Endothelial cell of umbilical vein (primary cell): ENCODE results near the gene MS4A10. TPM values are rescaled to one million over a fixed set of nuclear protein-coding genes. Genes with fewer than 3 reads are reported as not detected.

ENCODE experiments used
- BruUV-seq: library from RNA; stranded (reverse); fragments of 400-500 nt; replicated peaks from 2 replicates; lab custom pipeline; 2021; lab: Mats Ljungman, UMichigan
- CTCF ChIA-PET: fragments of 300-600, 350-600 bp; sonication (Branson Sonifier 250); formaldehyde crosslinking; loops from one replicate; lab custom pipeline; 2021; ENCODE audit warnings: antibody characterized with exemption, inconsistent platforms; lab: Charles Lee
- POLR2A ChIA-PET: fragments of 300-600, 350-600 bp; sonication (Branson Sonifier 250); formaldehyde crosslinking; loops from one replicate; lab custom pipeline; 2021; ENCODE audit warnings: antibody characterized with exemption, inconsistent platforms; lab: Charles Lee
- DNase-seq: peaks from one replicate; pipeline ENCODE4 v3.0.0-alpha.2; 2011; ENCODE audit warnings: low read depth, low spot score
- FAIRE-seq: peaks from 2 replicates; lab custom pipeline; 2011; peaks lifted over from hg19 to GRCh38; lab: Jason Lieb, UNC
- H2AFZ ChIP-seq: 2 replicates; pipeline ENCODE4 v1.6.0; 2012; ENCODE audit warnings: low read depth, low read length, control low read depth, inconsistent platforms
- H3K27ac ChIP-seq: 2 replicates; pipeline ENCODE4 v1.5.1; 2011; ENCODE audit warnings: low read depth, mild to moderate bottlenecking, control low read depth, low read length, moderate library complexity; ENCODE audit not compliant: insufficient read depth
- H3K27me3 ChIP-seq, 2 experiments: 2 replicates each; pipeline versions ENCODE4 v1.6.0 to v1.6.1; 2011; ENCODE audit warnings: low read length in 2 of 2, mixed read lengths in 1 of 2; ENCODE audit not compliant: control insufficient read depth in 2 of 2, insufficient read depth in 2 of 2
- H3K36me3 ChIP-seq, 2 experiments: 2 replicates in 1 of 2; 3 replicates in 1 of 2; pipeline ENCODE4 v1.5.1; 2011; ENCODE audit warnings: low read length in 2 of 2, mild to moderate bottlenecking in 1 of 2, moderate library complexity in 1 of 2; ENCODE audit not compliant: control insufficient read depth in 2 of 2, insufficient read depth in 2 of 2; ENCODE audit errors: extremely low read depth in 1 of 2
- H3K4me1 ChIP-seq: 3 replicates; pipeline ENCODE4 v1.5.1; 2011; ENCODE audit warnings: mild to moderate bottlenecking, low read length; ENCODE audit not compliant: control insufficient read depth, insufficient read depth; ENCODE audit errors: extremely low read depth
- H3K4me2 ChIP-seq: 2 replicates; pipeline ENCODE4 v1.6.1; 2011; ENCODE audit warnings: low read length, control low read depth, mixed read lengths; ENCODE audit not compliant: insufficient read depth
- H3K4me3 ChIP-seq, 3 experiments: fragments of 200-600 bp in 1 of 3; sonication (generic), shearing (Covaris generic) in 1 of 3; replicated peaks in 1 of 3; 2 replicates each; pipeline ENCODE4 v1.5.1; 2011 to 2016; ENCODE audit warnings: control low read depth in 3 of 3, low read length in 3 of 3, mild to moderate bottlenecking in 2 of 3, inconsistent platforms in 1 of 3, low read depth in 1 of 3, moderate library complexity in 1 of 3; ENCODE audit not compliant: insufficient read depth in 1 of 3
- H3K79me2 ChIP-seq: 2 replicates; pipeline ENCODE4 v1.6.0; 2012; ENCODE audit warnings: low read length, inconsistent platforms; ENCODE audit not compliant: control insufficient read depth, insufficient read depth
- H3K9ac ChIP-seq: replicated peaks from 2 replicates; pipeline ENCODE3; 2011; ENCODE audit warnings: low read length, control low read depth; ENCODE audit not compliant: insufficient read depth; ENCODE audit errors: extremely low read depth
- H3K9me1 ChIP-seq: replicated peaks from 3 replicates; pipeline ENCODE4 v1.6.0; 2011; ENCODE audit warnings: mild to moderate bottlenecking, low read length; ENCODE audit not compliant: control insufficient read depth, insufficient read depth; ENCODE audit errors: extremely low read depth
- H3K9me3 ChIP-seq: replicated peaks from 2 replicates; pipeline ENCODE4 v1.5.1; 2012; ENCODE audit warnings: low read length, inconsistent platforms; ENCODE audit not compliant: control insufficient read depth, insufficient read depth
- H4K20me1 ChIP-seq: replicated peaks from 2 replicates; pipeline ENCODE3; 2011; ENCODE audit warnings: mild to moderate bottlenecking, low read length; ENCODE audit not compliant: control insufficient read depth, insufficient read depth; ENCODE audit errors: extremely low read depth
- CTCF ChIP-seq, 2 donors: IDR thresholded peaks; 1 replicate in 1 of 2; 2 replicates in 1 of 2; pipeline ENCODE4 v1.5.1; 2011; ENCODE audit warnings: low read length in 2 of 2, mild to moderate bottlenecking in 2 of 2, moderate library complexity in 2 of 2, control low read depth in 1 of 2, inconsistent platforms in 1 of 2, low read depth in 1 of 2; ENCODE audit not compliant: insufficient read depth in 1 of 2; ENCODE audit errors: extremely low read depth in 1 of 2
- EZH2 ChIP-seq: IDR thresholded peaks from 2 replicates; pipeline ENCODE4 v1.6.1; 2012; ENCODE audit warnings: borderline replicate concordance, low read depth, mild to moderate bottlenecking, moderate library complexity, low read length, inconsistent platforms; ENCODE audit not compliant: severe bottlenecking
- FOS ChIP-seq: IDR thresholded peaks from 2 replicates; pipeline ENCODE4 v1.6.1; 2011; ENCODE audit warnings: mild to moderate bottlenecking, low read length, moderate library complexity, borderline replicate concordance; ENCODE audit not compliant: insufficient read depth
- GATA2 ChIP-seq: IDR thresholded peaks from 2 replicates; pipeline ENCODE4 v1.7.0; 2011; ENCODE audit warnings: low read depth, mild to moderate bottlenecking, moderate library complexity, mixed read lengths, low read length; ENCODE audit not compliant: insufficient read length, insufficient read depth
- JUN ChIP-seq: IDR thresholded peaks from 2 replicates; pipeline ENCODE4 v1.6.1; 2011; ENCODE audit warnings: borderline replicate concordance, low read depth; ENCODE audit not compliant: insufficient read length, insufficient read depth
- MYC ChIP-seq: IDR thresholded peaks from one replicate; pipeline ENCODE4 v1.6.1; 2011; ENCODE audit warnings: mild to moderate bottlenecking, low read depth, low read length
- POLR2A ChIP-seq: IDR thresholded peaks from 2 replicates; pipeline ENCODE4 v1.6.1; 2012; ENCODE audit warnings: low read depth, mild to moderate bottlenecking, control low read depth, low read length
- POLR2AphosphoS5 ChIP-seq: IDR thresholded peaks from 2 replicates; pipeline ENCODE4 v1.6.1; 2012; ENCODE audit warnings: low read depth, mild to moderate bottlenecking, control low read depth, low read length, moderate library complexity; ENCODE audit not compliant: insufficient read depth
- dilution Hi-C: fragments of 300-500 bp; cut with MboI; formaldehyde crosslinking; loops from one replicate; pipeline ENCODE4 v1.15.0; 2019; ENCODE audit warnings: low sequenced_read_pairs; ENCODE audit not compliant: extremely low pct_ligation_motif_present
- intact Hi-C: fragments of 100-400 bp; cut with micrococcal nuclease; formaldehyde crosslinking; loops from one replicate; pipeline ENCODE4 v1.10.0; 2022
- polyA plus RNA-seq, 4 experiments: library from polyadenylated mRNA; depleted of rRNA in 3 of 4; stranded (reverse) in 3 of 4; unstranded in 1 of 4; fragments of >200 nt; gene quantifications; 2 replicates each; pipeline versions ENCODE4 v1.2.1 to v1.2.3, GENCODE V29; 2011 to 2012; ENCODE audit warnings: missing spikeins in 1 of 4
- total RNA-seq: library from RNA; stranded (reverse); gene quantifications from 2 replicates; pipeline ENCODE4 v1.2.3, GENCODE V29; 2021
- TF ChIP-seq, protein P1 (sequence below): IDR thresholded peaks from 2 replicates; pipeline ENCODE4 v1.6.1; 2011; ENCODE audit not compliant: insufficient read depth, insufficient read length

MS4A10 gene
- total and polyA plus RNA-seq, 2 donors (not counting 3 experiments of a cell fraction or from before 2014, with no cell fraction given): not detected

- no peaks in the 10 kb centered on the region for H3K27me3 ChIP-seq
- intact Hi-C loops: loop anchor here (10.0 kb wide), 1 partner anchor 800 kb away; no protein-coding TSS in a partner anchor
- H3K9ac ChIP-seq: no peak overlapping the region
- TF ChIP-seq MYC (no peak), POLR2A (no peak), FOS (no peak), CTCF (IDR thresholded peaks at IDR 0.05; ENCODE audit: extremely low read depth in 1 of 2, insufficient read depth in 1 of 2, low read depth in 1 of 2, low read length in 2 of 2) (no peak), EZH2 (no peak), JUN (no peak), GATA2 (no peak), POLR2AphosphoS5 (no peak)
- TF ChIP-seq, protein P1, sequence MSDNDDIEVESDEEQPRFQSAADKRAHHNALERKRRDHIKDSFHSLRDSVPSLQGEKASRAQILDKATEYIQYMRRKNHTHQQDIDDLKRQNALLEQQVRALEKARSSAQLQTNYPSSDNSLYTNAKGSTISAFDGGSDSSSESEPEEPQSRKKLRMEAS: no peak
- FAIRE-seq (no peak), DNase-seq (no peak)
- CTCF ChIA-PET: interaction anchor here (1.2 to 1.9 kb wide), 5 partner anchors 12 to 115 kb away, joined by 3 to 7 read pairs (median 4); no protein-coding TSS in a partner anchor
- no peaks in the 10 kb centered on the region for H3K9me3 ChIP-seq
- no peak overlapping the region for H2AFZ ChIP-seq
- no peaks in the 10 kb centered on the region for H3K4me1 ChIP-seq
- H3K27ac ChIP-seq: no peak overlapping the region
- POLR2A ChIA-PET: interaction anchor here (0.7 kb wide), 1 partner anchor 324 kb away, joined by 4 read pairs; no protein-coding TSS in a partner anchor
- no peaks in the 10 kb centered on the region for H3K79me2 ChIP-seq
- H3K4me3 ChIP-seq: no peak overlapping the region
- H4K20me1 ChIP-seq: no peaks in the 10 kb centered on the region
- no peaks in the 10 kb centered on the region for H3K9me1 ChIP-seq
- BruUV-seq: no TSS peak
- no peaks in the 10 kb centered on the region for H3K36me3 ChIP-seq
- H3K4me2 ChIP-seq: no peak overlapping the region
- dilution Hi-C loops: no loop called here
Measured at GRCh38 chr11:60825118-60825517, 40.0 kb downstream of the MS4A10 start.
